UCSD-AML1 (cell line): ENCODE measurements around the gene POLR2I.
"Not testable (repeated sequence)": the region's sequence is repeated elsewhere in the genome, so short reads cannot be mapped to it uniquely, and the experiment has no call there.

ENCODE experiments used
- DNase-seq: peaks from one replicate; lab custom pipeline; 2025; ENCODE audit not compliant: unreplicated experiment; lab: John Stamatoyannopoulos, UW

POLR2I gene

GRCh38 chr19:36101550-36102327, 12.9 kb downstream of the POLR2I start:
- no peak for DNase-seq

- no peak for DNase-seq
Measured at GRCh38 chr19:36100476-36100875, 14.2 kb downstream of the POLR2I start.

- DNase-seq = no peak
Measured at GRCh38 chr19:36099166-36099785, 15.4 kb downstream of the POLR2I start.

GRCh38 chr19:36097036-36097435, 17.6 kb downstream of the POLR2I start:
- no peak for DNase-seq

- no peak for DNase-seq
Measured at GRCh38 chr19:36093687-36094086, 21.0 kb downstream of the POLR2I start.

GRCh38 chr19:36093146-36093662, 21.5 kb downstream of the POLR2I start:
- no peak for DNase-seq

GRCh38 chr19:36092566-36092965, 22.1 kb downstream of the POLR2I start:
- DNase-seq = no peak

GRCh38 chr19:36090910-36091695, 23.6 kb downstream of the POLR2I start:
- no peak for DNase-seq

- DNase-seq = no peak
Measured at GRCh38 chr19:36089847-36090246, 24.8 kb downstream of the POLR2I start.

GRCh38 chr19:36086326-36086725, 28.3 kb downstream of the POLR2I start:
- no peak for DNase-seq

GRCh38 chr19:36084231-36085009, 30.3 kb downstream of the POLR2I start:
- no peak for DNase-seq

GRCh38 chr19:36082916-36083315, 31.8 kb downstream of the POLR2I start:
- DNase-seq = no peak

- DNase-seq = no peak
Measured at GRCh38 chr19:36081894-36082293, 32.8 kb downstream of the POLR2I start.

- no peak for DNase-seq
Measured at GRCh38 chr19:36081385-36081784, 33.3 kb downstream of the POLR2I start.

GRCh38 chr19:36079389-36079945, 35.2 kb downstream of the POLR2I start:
- DNase-seq = no peak

- DNase-seq = no peak
Measured at GRCh38 chr19:36073121-36073876, 41.4 kb downstream of the POLR2I start.

GRCh38 chr19:36072081-36072480, 42.6 kb downstream of the POLR2I start:
- no peak for DNase-seq

- DNase-seq = not testable (repeated sequence)
Measured at GRCh38 chr19:36068810-36069499, 45.7 kb downstream of the POLR2I start.

- DNase-seq = no peak
Measured at GRCh38 chr19:36067681-36068080, 47.0 kb downstream of the POLR2I start.
